Peyer's patch (tissue), 4 donors: Measurements from ENCODE around the gene GAS7.

Source experiments
- CTCF ChIP-seq, 6 experiments: fragments of 450-650 bp in 4 of 6; fragments of 200-600 bp in 2 of 6; sonication (generic) in 1 of 6; IDR thresholded peaks; one replicate each; pipeline ENCODE4 v1.5.1; 2017 to 2019; ENCODE audit warnings: antibody characterized with exemption in 6 of 6, mild to moderate bottlenecking in 3 of 6, moderate library complexity in 1 of 6
- POLR2A ChIP-seq, 2 donors: fragments of 450-650 bp; IDR thresholded peaks; one replicate each; pipeline ENCODE4 v1.5.1; 2017; ENCODE audit warnings: antibody characterized with exemption in 2 of 2, mild to moderate bottlenecking in 2 of 2, moderate library complexity in 2 of 2

GRCh38 chr17:10033449-10033848, 165.0 kb downstream of the GAS7 start:
- no peak for TF ChIP-seq CTCF (IDR thresholded peaks at IDR 0.05)
- TF ChIP-seq POLR2A (IDR thresholded peaks at IDR 0.05) = no peak
